Subcutaneous adipose tissue (tissue), 4 donors: ENCODE data around the gene ZNF330. TPM values are rescaled to one million over a fixed set of nuclear protein-coding genes. Genes with fewer than 3 reads are reported as not detected.

Source experiments
- total RNA-seq, 4 donors: library from RNA; depleted of rRNA; stranded (reverse); fragments of >200 nt; gene quantifications; one replicate each; pipeline ENCODE4 v1.1.0, GENCODE V29; 2016
- TF ChIP-seq, protein P1 (sequence below): fragments of 450-650 bp; IDR thresholded peaks from one replicate; pipeline ENCODE4 v1.5.1; 2016; ENCODE audit warnings: low read depth, mild to moderate bottlenecking, control low read depth, antibody characterized with exemption, moderate library complexity

Gene ZNF330
- total RNA-seq, 4 donors from 2014 or later = 34.1 to 63.9 (median 44.1) TPM

DNA sequence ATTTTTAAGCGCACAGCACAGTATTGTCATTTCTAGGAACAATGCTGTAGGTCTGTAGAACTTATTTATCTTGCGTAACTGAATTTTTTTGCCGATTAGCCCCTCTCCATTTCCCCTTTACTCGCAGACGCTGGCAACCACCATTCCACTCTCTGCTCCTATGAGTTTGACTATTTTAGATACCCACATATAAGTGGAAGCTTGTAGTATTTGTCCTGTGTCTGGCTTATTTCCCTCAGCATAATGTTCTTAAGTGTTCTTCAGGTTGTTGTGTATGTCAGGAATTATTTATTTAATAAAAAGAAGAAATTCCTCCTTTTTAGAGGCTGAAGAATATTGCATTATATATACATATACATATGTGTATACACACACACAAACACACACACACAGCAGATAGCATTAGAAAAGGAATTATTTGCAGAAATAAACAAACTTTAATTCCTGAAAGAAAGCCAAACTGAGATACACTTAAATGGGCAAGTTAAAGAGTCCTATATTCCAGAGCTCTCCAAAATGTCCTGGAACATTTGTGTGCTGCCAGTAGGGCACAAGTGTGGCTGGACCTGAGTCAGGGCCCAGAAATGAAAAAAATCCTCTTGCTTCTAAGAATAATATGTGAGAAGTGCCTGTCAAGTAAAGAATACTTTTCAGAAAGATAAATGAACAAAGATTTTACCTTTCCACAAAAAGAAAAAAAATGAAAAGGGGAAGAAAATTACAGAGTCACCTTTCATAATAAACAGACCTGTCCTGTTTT lies 4.5 kb upstream of the ZNF330 start:
- TF ChIP-seq, protein P1, sequence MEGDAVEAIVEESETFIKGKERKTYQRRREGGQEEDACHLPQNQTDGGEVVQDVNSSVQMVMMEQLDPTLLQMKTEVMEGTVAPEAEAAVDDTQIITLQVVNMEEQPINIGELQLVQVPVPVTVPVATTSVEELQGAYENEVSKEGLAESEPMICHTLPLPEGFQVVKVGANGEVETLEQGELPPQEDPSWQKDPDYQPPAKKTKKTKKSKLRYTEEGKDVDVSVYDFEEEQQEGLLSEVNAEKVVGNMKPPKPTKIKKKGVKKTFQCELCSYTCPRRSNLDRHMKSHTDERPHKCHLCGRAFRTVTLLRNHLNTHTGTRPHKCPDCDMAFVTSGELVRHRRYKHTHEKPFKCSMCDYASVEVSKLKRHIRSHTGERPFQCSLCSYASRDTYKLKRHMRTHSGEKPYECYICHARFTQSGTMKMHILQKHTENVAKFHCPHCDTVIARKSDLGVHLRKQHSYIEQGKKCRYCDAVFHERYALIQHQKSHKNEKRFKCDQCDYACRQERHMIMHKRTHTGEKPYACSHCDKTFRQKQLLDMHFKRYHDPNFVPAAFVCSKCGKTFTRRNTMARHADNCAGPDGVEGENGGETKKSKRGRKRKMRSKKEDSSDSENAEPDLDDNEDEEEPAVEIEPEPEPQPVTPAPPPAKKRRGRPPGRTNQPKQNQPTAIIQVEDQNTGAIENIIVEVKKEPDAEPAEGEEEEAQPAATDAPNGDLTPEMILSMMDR = no peak

DNA sequence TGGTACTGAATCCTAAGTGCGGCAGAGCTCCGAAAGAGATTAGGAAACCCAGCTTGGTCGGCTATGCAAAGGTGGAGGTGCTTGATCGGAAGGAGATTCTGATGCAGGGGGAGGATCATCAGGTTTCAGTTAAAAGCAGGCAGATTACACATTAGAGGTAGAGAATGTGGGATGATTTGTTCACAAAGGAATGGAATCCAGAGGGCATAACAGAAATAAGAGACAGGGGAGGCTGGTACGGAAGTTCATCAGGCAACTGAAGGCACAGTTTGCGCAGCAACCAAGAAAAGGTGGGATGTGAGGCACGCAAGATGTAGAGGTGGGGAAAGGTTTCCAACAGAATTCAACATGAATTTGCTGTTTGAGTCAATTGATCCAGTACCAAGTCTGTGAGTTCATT lies 424 bp upstream of the ZNF330 start:
- TF ChIP-seq, protein P1 = no peak

DNA sequence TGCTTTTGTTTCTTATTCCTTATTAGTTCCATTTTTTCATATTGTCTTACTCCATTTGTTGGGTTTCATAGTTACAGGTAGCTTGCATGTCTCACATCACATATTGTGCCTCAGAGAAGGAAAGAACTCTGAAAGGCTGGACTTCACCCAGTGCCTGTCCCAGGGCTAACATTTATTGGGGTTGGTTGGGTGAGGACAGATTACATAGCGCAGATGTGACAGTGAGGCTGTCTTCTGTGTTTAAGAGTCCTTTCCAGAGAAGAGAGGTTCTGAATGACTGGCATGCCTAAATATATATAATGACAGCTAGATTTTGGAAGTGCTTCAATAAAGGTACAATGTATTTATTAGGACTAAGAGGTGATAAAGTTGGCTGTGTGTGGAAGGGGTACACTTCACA lies 2.7 kb downstream of the ZNF330 start:
- TF ChIP-seq, protein P1 = no peak

DNA sequence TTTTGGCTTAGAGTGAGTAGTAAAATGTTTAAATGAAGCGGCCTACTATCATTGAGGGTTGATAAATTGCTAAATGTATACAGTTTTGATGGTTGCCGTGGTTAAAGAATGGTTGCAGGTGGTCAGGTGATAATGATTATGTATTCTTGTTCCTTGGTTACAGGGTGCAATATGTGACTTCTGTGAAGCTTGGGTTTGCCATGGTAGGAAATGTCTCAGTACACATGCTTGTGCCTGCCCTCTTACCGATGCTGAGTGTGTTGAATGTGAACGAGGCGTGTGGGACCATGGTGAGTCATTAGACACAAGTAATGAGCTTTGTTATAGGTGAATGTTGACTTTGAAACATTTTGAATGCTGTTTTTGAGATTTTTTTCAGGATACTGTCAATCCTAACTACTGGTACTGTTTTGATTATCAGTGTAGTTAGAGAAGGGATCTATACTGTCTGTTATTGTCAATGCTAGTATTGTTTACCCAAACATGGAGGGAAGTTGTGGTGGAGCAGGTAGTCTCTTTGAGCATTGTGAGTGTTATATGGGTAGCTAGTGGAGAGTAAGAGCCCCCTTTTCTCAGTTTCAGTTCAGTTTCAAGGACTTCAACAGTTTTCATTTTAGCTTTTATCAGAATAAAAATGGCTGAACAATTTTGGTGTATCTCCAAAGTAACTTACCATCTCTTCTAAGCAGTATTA lies 8.9 kb downstream of the ZNF330 start:
- TF ChIP-seq, protein P1 = no peak

DNA sequence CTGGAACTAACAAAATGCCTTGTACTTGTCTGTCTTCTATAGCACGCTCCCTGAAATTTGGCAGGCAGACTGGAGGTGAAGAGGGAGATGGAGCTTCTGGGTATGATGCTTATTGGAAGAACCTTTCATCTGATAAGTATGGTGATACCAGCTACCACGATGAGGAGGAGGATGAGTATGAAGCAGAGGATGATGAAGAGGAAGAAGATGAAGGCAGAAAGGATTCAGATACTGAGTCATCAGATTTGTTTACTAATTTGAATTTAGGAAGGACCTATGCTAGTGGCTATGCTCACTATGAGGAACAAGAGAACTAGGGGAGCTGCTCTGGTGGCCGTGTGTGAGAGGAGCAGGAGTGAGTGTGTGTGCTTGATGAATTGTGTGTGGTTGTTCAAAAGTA lies 13.0 kb downstream of the ZNF330 start:
- TF ChIP-seq, protein P1 = no peak

DNA sequence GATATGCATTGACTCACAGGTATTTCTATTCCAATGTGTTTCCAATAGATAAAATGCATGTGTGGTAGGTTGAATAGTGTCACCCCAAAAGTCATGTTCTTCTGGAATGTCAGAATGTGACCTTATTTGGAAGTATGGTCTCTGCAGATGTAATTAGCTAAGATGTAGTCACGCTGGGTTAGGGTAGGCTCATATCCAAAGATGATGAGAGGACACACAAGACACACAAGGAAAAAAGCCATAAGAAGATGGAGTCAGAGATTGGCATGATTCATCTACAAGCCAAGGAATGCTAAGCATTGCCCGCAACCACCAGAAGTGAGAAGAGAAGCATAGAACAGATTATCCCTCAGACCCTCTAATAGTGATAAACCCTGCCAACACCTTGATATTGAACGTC lies 17.5 kb downstream of the ZNF330 start:
- TF ChIP-seq, protein P1 = no peak

DNA sequence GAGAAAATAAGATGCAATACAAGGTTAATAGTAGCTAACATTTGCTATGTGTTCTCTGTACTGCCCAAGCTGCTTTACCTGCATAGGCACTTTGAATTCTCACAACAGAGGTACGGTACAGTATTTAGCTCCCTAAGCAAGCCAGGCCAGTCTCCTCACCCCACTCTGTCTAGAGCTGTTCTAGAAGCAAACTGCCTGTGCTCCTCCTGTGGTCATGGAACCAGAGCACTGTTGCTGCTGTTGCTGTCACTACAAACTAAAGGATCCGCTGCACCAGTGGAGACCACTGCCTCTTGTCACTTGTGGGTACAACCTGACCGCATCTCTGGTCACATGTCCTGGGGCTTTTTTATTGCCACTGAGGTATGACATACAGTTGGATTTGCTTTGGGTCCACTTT lies 19.6 kb downstream of the ZNF330 start:
- TF ChIP-seq, protein P1 = no peak
